Loucy (cell line): ENCODE measurements around the gene KCNN2.

Experiments used
- H2AFZ ChIP-seq: fragments of 200-600 bp; sonication (generic); 2 replicates; pipeline ENCODE4 v1.6.0; 2016; ENCODE audit warnings: antibody characterized with exemption, mild to moderate bottlenecking, low read length, moderate library complexity
- H3F3A ChIP-seq: fragments of 200-600 bp; 2 replicates; pipeline ENCODE4 v1.6.0; 2016; ENCODE audit warnings: antibody characterized with exemption, low read depth, mild to moderate bottlenecking
- H3K27me3 ChIP-seq: fragments of 200-600 bp; sonication (generic); 2 replicates; pipeline ENCODE4 v1.6.1; 2014; ENCODE audit warnings: low read length, mild to moderate bottlenecking; ENCODE audit not compliant: insufficient read depth, poor library complexity, severe bottlenecking
- H3K36me3 ChIP-seq: fragments of 200-600 bp; sonication (generic); 2 replicates; pipeline ENCODE4 v1.6.1; 2016; ENCODE audit warnings: low read length; ENCODE audit not compliant: insufficient read depth
- H3K4me1 ChIP-seq: fragments of 200-600 bp; sonication (generic); 2 replicates; pipeline ENCODE4 v1.5.1; 2014; ENCODE audit warnings: low read length, mild to moderate bottlenecking; ENCODE audit not compliant: insufficient read depth, poor library complexity, severe bottlenecking
- H3K4me2 ChIP-seq: fragments of 200-600 bp; sonication (generic); 2 replicates; pipeline ENCODE4 v1.6.0; 2014; ENCODE audit warnings: antibody characterized with exemption, low read length, low read depth, mild to moderate bottlenecking; ENCODE audit not compliant: poor library complexity, severe bottlenecking
- H3K4me3 ChIP-seq: fragments of 200-600 bp; sonication (generic); 2 replicates; pipeline ENCODE4 v1.5.1; 2014; ENCODE audit warnings: low read length, mild to moderate bottlenecking, mixed read lengths; ENCODE audit not compliant: poor library complexity, severe bottlenecking
- H3K79me2 ChIP-seq: fragments of 200-600 bp; sonication (generic); 2 replicates; pipeline ENCODE4 v1.6.1; 2014; ENCODE audit warnings: low read length; ENCODE audit not compliant: insufficient read depth
- H3K9ac ChIP-seq: fragments of 200-600 bp; sonication (generic); 2 replicates; pipeline ENCODE4 v1.6.0; 2014; ENCODE audit warnings: mild to moderate bottlenecking, low read depth, low read length, moderate library complexity; ENCODE audit not compliant: poor library complexity, severe bottlenecking
- H3K9me2 ChIP-seq: fragments of 200-600 bp; sonication (generic); replicated peaks from 2 replicates; pipeline ENCODE4 v1.6.1; 2016; ENCODE audit warnings: low read depth, low read length, mixed read lengths
- H3K9me3 ChIP-seq: fragments of 200-600 bp; sonication (generic); 2 replicates; pipeline ENCODE4 v1.6.1; 2014; ENCODE audit warnings: mild to moderate bottlenecking, antibody characterized with exemption, low read length, low read depth; ENCODE audit not compliant: insufficient read depth
- H4K20me1 ChIP-seq: fragments of 200-600 bp; sonication (generic); 2 replicates; pipeline ENCODE4 v1.6.0; 2014; ENCODE audit warnings: antibody characterized with exemption, low read length, mild to moderate bottlenecking; ENCODE audit not compliant: insufficient read depth, poor library complexity, severe bottlenecking
- CTCF ChIP-seq: fragments of 200-600 bp; sonication (generic); conservative IDR thresholded peaks from 2 replicates; pipeline ENCODE4 v1.5.1; 2014; ENCODE audit warnings: mild to moderate bottlenecking, antibody characterized with exemption, low read length
- EZH2phosphoT487 ChIP-seq: fragments of 200-600 bp; IDR thresholded peaks from 2 replicates; pipeline ENCODE4 v1.6.1; 2018; ENCODE audit warnings: antibody characterized with exemption, mild to moderate bottlenecking, moderate library complexity, borderline replicate concordance

The KCNN2 gene

DNA sequence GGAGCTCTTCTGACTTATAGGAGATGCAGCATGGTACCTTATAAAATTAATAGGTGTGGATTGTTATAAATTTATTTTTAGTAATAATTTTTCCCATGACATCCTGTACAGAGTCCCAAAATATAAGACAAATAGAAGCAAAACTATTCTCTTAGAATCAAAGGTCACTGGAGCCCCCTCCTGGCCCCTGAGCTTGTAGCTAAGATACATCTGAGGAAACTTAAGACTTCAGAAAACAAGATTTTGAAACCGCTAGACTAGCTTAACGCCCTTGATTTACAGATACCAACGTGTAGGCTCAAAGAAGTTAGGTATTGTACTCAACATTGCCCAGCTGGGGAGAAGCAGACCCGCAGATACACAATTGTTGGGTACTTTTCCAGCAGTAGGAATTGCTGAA, 45.7 kb upstream of the KCNN2 start:
- TF ChIP-seq EZH2phosphoT487: no peak
- no peak for TF ChIP-seq CTCF
- H3K9ac ChIP-seq: no peak overlapping the region

DNA sequence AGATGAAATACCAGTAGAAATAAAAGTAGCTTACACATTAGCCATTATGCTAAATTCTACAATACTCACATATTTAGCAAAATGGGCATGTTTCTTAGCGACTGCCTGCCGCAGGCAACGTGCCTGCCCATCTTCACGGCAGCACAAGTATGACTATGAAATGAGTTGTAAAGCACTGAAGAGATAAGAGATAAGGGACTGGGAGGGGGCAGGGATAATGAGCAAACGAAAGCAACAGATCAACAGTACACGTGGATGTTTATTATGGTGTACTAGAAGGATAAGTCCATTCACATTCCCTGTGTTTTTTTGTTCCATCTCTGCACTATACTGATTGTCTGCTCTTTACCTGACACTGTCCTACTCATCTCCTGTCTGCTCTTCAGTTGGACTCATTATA, 44.1 kb upstream of the KCNN2 start:
- Histone ChIP-seq H3K4me3 (no peak overlapping the region), H3K79me2 (no peaks in the 10 kb centered on the region), H3F3A (no peaks in the 10 kb centered on the region), H3K9ac (no peak overlapping the region), H2AFZ (no peak overlapping the region), H3K4me2 (no peak overlapping the region), H3K36me3 (no peaks in the 10 kb centered on the region), H3K9me3 (no peaks in the 10 kb centered on the region), H3K9me2 (no peaks in the 10 kb centered on the region), H3K4me1 (no peaks in the 10 kb centered on the region), H3K27me3 (no peaks in the 10 kb centered on the region), H4K20me1 (no peaks in the 10 kb centered on the region)
- no peak for TF ChIP-seq CTCF
- TF ChIP-seq EZH2phosphoT487: no peak

More for the DNA sequence above, 45.7 kb upstream of the KCNN2 start:
- no peaks in the 10 kb centered on the region for H3K27me3 ChIP-seq
- no peaks in the 10 kb centered on the region for H3K9me3 ChIP-seq
- no peaks in the 10 kb centered on the region for H3K9me2 ChIP-seq
- no peak overlapping the region for H2AFZ ChIP-seq
- no peaks in the 10 kb centered on the region for H3K4me1 ChIP-seq
- no peak overlapping the region for H3K4me3 ChIP-seq
- H3K4me2 ChIP-seq: no peak overlapping the region
- no peaks in the 10 kb centered on the region for H3F3A ChIP-seq
- no peaks in the 10 kb centered on the region for H3K36me3 ChIP-seq
- H4K20me1 ChIP-seq: no peaks in the 10 kb centered on the region
- H3K79me2 ChIP-seq: no peaks in the 10 kb centered on the region

- Histone ChIP-seq H3F3A (no peaks in the 10 kb centered on the region), H3K9me2 (no peaks in the 10 kb centered on the region), H3K36me3 (no peaks in the 10 kb centered on the region), H3K4me3 (no peak overlapping the region), H2AFZ (no peak overlapping the region), H3K9me3 (no peaks in the 10 kb centered on the region), H4K20me1 (no peaks in the 10 kb centered on the region), H3K79me2 (no peaks in the 10 kb centered on the region), H3K4me2 (no peak overlapping the region), H3K4me1 (no peaks in the 10 kb centered on the region), H3K27me3 (no peaks in the 10 kb centered on the region), H3K9ac (no peak overlapping the region)
- TF ChIP-seq EZH2phosphoT487: no peak
- TF ChIP-seq CTCF: no peak
Measured at GRCh38 chr5:114319236-114319635, 42.6 kb upstream of the KCNN2 start.
